B cell (primary cell): ENCODE results near the gene DNAH3. TPM values are rescaled to one million over a fixed set of nuclear protein-coding genes. Genes with fewer than 3 reads are reported as not detected.

Experiments used
- ATAC-seq: fragments of 200-7000 bp; cut with Tn5 transposase; one replicate; pipeline ENCODE4 v1.10.0; 2021; ENCODE audit warnings: low read depth, mild to moderate bottlenecking, moderate number of reproducible peaks, moderate library complexity
- CTCF ChIA-PET: fragments of 350-600 bp; sonication (Branson Sonifier 250); formaldehyde crosslinking; loops from one replicate; lab custom pipeline; 2021; ENCODE audit warnings: antibody characterized with exemption, inconsistent platforms; lab: Charles Lee
- POLR2A ChIA-PET: fragments of 350-600 bp; sonication (Branson Sonifier 250); formaldehyde crosslinking; loops from one replicate; lab custom pipeline; 2021; ENCODE audit warnings: antibody characterized with exemption; lab: Charles Lee
- DNase-seq: peaks from one replicate; pipeline ENCODE4 v3.0.0; 2013
- H2AFZ ChIP-seq: 2 replicates; pipeline ENCODE4 v1.6.1; 2012; ENCODE audit warnings: mild to moderate bottlenecking, low read depth, low read length; ENCODE audit not compliant: insufficient read depth, poor library complexity, severe bottlenecking
- H3K27ac ChIP-seq, 2 donors: 1 replicate in 1 of 2; 2 replicates in 1 of 2; pipeline ENCODE4 v1.5.1; 2012 to 2013; ENCODE audit warnings: low read length in 2 of 2, mild to moderate bottlenecking in 2 of 2, moderate library complexity in 1 of 2
- H3K27me3 ChIP-seq, 4 experiments: fragments of 200-600 bp in 1 of 4; sonication (generic) in 1 of 4; replicated peaks in 1 of 4; 1 replicate in 2 of 4; 2 replicates in 2 of 4; pipeline versions ENCODE4 v1.6.1 to v1.7.0; 2013 to 2016; ENCODE audit warnings: low read length in 3 of 4, mild to moderate bottlenecking in 2 of 4, mixed read lengths in 1 of 4, moderate library complexity in 1 of 4; ENCODE audit not compliant: insufficient read depth in 4 of 4, control insufficient read depth in 3 of 4; ENCODE audit errors: control extremely low read depth in 1 of 4
- H3K36me3 ChIP-seq, 2 experiments: replicated peaks in 1 of 2; 1 replicate in 1 of 2; 2 replicates in 1 of 2; pipeline versions ENCODE4 v1.6.1 to v1.7.1; 2013; ENCODE audit warnings: low read length in 1 of 2; ENCODE audit not compliant: insufficient read depth in 2 of 2, control insufficient read depth in 1 of 2; ENCODE audit errors: control extremely low read depth in 1 of 2, extremely low read depth in 1 of 2
- H3K4me1 ChIP-seq, 2 donors: fragments of 200-600 bp in 1 of 2; sonication (generic) in 1 of 2; 1 replicate in 1 of 2; 2 replicates in 1 of 2; pipeline versions ENCODE4 v1.5.1 to v1.6.1; 2013 to 2017; ENCODE audit warnings: low read length in 2 of 2; ENCODE audit not compliant: control insufficient read depth in 2 of 2, insufficient read depth in 2 of 2
- H3K4me2 ChIP-seq: replicated peaks from 2 replicates; pipeline ENCODE3; 2012; ENCODE audit warnings: mild to moderate bottlenecking, low read depth, low read length; ENCODE audit not compliant: poor library complexity, severe bottlenecking
- H3K4me3 ChIP-seq, 5 experiments: fragments of 200-600 bp in 1 of 5; sonication (generic) in 1 of 5; 1 replicate in 3 of 5; 2 replicates in 2 of 5; pipeline versions ENCODE4 v1.5.1 to v1.7.0; 2011 to 2016; ENCODE audit warnings: low read length in 4 of 5, mild to moderate bottlenecking in 4 of 5, low read depth in 2 of 5, control low read depth in 1 of 5, moderate library complexity in 1 of 5; ENCODE audit not compliant: insufficient read depth in 1 of 5; ENCODE audit errors: control extremely low read depth in 1 of 5, extremely low read depth in 1 of 5
- H3K79me2 ChIP-seq: fragments of 200-600 bp; sonication (generic); one replicate; pipeline ENCODE4 v1.6.0; 2016; ENCODE audit warnings: low read length; ENCODE audit not compliant: control insufficient read depth, insufficient read depth
- H3K9ac ChIP-seq: fragments of 200-600 bp; sonication (generic); 2 replicates; pipeline ENCODE4 v1.6.1; 2017; ENCODE audit warnings: mild to moderate bottlenecking, low read length, moderate library complexity
- H3K9me3 ChIP-seq, 3 donors: one replicate each; pipeline versions ENCODE4 v1.6.1 to v1.7.1; 2013; ENCODE audit warnings: low read length in 2 of 3; ENCODE audit not compliant: control insufficient read depth in 2 of 3, insufficient read depth in 1 of 3; ENCODE audit errors: control extremely low read depth in 1 of 3
- H4K20me1 ChIP-seq: 2 replicates; pipeline ENCODE4 v1.6.0; 2012; ENCODE audit warnings: mild to moderate bottlenecking, low read length; ENCODE audit not compliant: insufficient read depth, control insufficient read depth, poor library complexity, severe bottlenecking
- H3K27ac Mint-ChIP-seq: one replicate; pipeline ENCODE4 v1.8.0; 2021; ENCODE audit warnings: mixed read lengths
- H3K27me3 Mint-ChIP-seq: one replicate; pipeline ENCODE4 v1.8.0; 2021; ENCODE audit warnings: mixed read lengths
- H3K4me1 Mint-ChIP-seq: one replicate; pipeline ENCODE4 v1.8.0; 2021; ENCODE audit warnings: mixed read lengths
- H3K4me3 Mint-ChIP-seq: one replicate; pipeline ENCODE4 v1.8.0; 2021; ENCODE audit warnings: mixed read lengths
- H3K9me3 Mint-ChIP-seq: one replicate; pipeline ENCODE4 v1.8.0; 2022; ENCODE audit warnings: mixed read lengths; ENCODE audit not compliant: insufficient read depth
- CTCF ChIP-seq: fragments of 200-600 bp; IDR thresholded peaks from one replicate; pipeline ENCODE4 v1.8.0; 2022; ENCODE audit warnings: antibody characterized with exemption, mild to moderate bottlenecking
- EZH2 ChIP-seq: IDR thresholded peaks from 2 replicates; pipeline ENCODE4 v1.6.1; 2012; ENCODE audit warnings: borderline replicate concordance, low read depth, mild to moderate bottlenecking, moderate library complexity, low read length; ENCODE audit not compliant: insufficient read depth, poor library complexity, severe bottlenecking
- WGBS: methylation state at CpG from one replicate; pipeline ENCODE4 v1.1.5; 2013; ENCODE audit warnings: missing lambda C conversion rate; ENCODE audit not compliant: insufficient coverage; 5-methylcytosine and 5-hydroxymethylcytosine counted together
- intact Hi-C: fragments of 100-400 bp; cut with micrococcal nuclease; formaldehyde crosslinking; loops from one replicate; pipeline ENCODE4 v1.10.0; 2022
- polyA plus RNA-seq: library from polyadenylated mRNA; depleted of rRNA; stranded (reverse); fragments of >200 nt; gene quantifications from 2 replicates; pipeline ENCODE4 v1.2.3, GENCODE V29; 2012
- total RNA-seq, 2 donors: library from RNA; stranded (reverse); fragments of 120-200 nt in 1 of 2; gene quantifications; 1 replicate in 1 of 2; 2 replicates in 1 of 2; pipeline versions ENCODE4 v1.2.3 to v1.2.4, GENCODE V29; 2013 to 2022

Gene DNAH3
- total and polyA plus RNA-seq, 2 donors (not counting 1 experiment from before 2014, with no cell fraction given): not detected

DNA sequence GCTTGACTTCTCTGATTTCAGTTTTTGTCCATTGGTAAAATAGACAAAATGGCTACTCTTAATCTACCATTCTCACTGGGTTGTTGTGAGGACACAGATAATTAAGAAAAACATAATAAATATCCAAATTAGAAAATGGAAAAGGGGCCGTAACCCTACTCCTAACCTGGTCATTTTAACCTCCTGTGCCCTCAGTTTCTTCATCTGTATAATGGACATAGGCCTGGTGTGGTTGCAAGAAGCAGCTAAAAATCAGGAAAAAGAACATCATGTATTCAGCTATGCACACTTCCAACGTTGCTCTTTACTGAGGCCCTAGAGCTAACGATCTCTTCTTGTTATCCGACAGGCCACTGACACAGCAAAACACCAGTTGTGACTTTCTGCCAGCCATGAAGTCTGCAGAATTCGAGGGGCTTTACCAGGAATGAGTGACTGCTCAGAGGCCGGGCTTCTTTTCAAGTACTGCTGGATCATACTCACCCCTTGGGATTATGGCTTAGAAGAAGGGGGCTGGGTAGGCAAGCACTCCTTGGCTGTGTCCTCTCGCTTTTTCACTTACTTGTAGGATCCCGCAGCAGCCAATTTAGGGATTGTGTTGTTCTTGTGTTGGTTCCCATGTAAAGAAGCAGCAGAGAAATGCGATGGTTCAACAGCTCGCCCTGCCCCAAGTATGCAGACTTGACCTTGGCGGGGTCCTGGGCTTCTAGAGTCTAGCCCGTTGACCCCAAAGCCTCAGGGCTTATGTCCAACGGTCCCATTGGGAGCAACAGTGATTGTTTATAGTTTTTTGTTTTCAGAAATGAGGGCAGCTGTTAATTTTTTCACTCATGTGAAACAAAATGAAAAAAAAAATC, 28.7 kb upstream of the DNAH3 start:
- TF ChIP-seq EZH2: no peak
- TF ChIP-seq CTCF: no peak
- Histone ChIP-seq H3K9me3 (peaks cover 0 to 4% (median 2%) of the 10 kb centered on the region in 3 donors), H3K36me3 (peaks cover 2 to 41% of the 10 kb centered on the region in 2 experiments), H3K9ac (no peak overlapping the region), H4K20me1 (no peaks in the 10 kb centered on the region), H3K79me2 (no peaks in the 10 kb centered on the region), H3K27me3 (no peaks in the 10 kb centered on the region), H3K4me1 (peaks cover 0 to 2% of the 10 kb centered on the region in 2 donors), H3K4me2 (no peak overlapping the region), H3K4me3 (no peak overlapping the region), H3K27ac (no peak overlapping the region), H2AFZ (no peak overlapping the region)
- intact Hi-C loops: no loop called here
- ATAC-seq (no peak), DNase-seq (no peak)
- Mint-ChIP-seq H3K27me3 (no peaks in the 10 kb centered on the region), H3K9me3 (peaks cover 7% of the 10 kb centered on the region), H3K4me3 (no peak overlapping the region), H3K27ac (no peak overlapping the region), H3K4me1 (peaks cover 1% of the 10 kb centered on the region)
- WGBS: 97% methylated on average over 11 of the region's 13 CpGs
- ChIA-PET CTCF (no interaction called here), POLR2A (no interaction called here)

- Histone ChIP-seq H3K4me3 (no peak overlapping the region), H3K4me2 (no peak overlapping the region), H2AFZ (no peak overlapping the region), H3K9me3 (peaks cover 0 to 3% (median 0%) of the 10 kb centered on the region in 3 donors), H3K4me1 (no peaks in the 10 kb centered on the region), H3K9ac (no peak overlapping the region), H3K27me3 (no peaks in the 10 kb centered on the region), H3K27ac (no peak overlapping the region), H3K36me3 (peaks cover 0 to 50% of the 10 kb centered on the region in 2 experiments), H3K79me2 (no peaks in the 10 kb centered on the region), H4K20me1 (no peaks in the 10 kb centered on the region)
- whole genome bisulfite sequencing: no CpG with 5 or more reads among the region's 1 CpG
- CTCF ChIA-PET: interaction anchor here (0.8 to 1.0 kb wide), 2 partner anchors 11 to 18 kb away, joined by 3 read pairs; no protein-coding TSS in a partner anchor
- intact Hi-C loops: no loop called here
- ATAC-seq (no peak), DNase-seq (no peak)
- POLR2A ChIA-PET: no interaction called here
- H3K4me1 Mint-ChIP-seq: no peaks in the 10 kb centered on the region
- H3K4me3 Mint-ChIP-seq: no peak overlapping the region
- no peak overlapping the region for H3K27ac Mint-ChIP-seq
- no peaks in the 10 kb centered on the region for H3K27me3 Mint-ChIP-seq
- no peaks in the 10 kb centered on the region for H3K9me3 Mint-ChIP-seq
- no peak for TF ChIP-seq EZH2
- no peak for TF ChIP-seq CTCF
Observed at GRCh38 chr16:21175397-21175796, 24.8 kb upstream of the DNAH3 start.
